ENCODE measurements around the gene ADGRA3. TPM values are rescaled to one million over a fixed set of nuclear protein-coding genes. Genes with fewer than 3 reads are reported as not detected.

Gene ADGRA3
- total RNA-seq, 6 donors from 2014 or later, result 9.2 to 32.7 (median 17.2) TPM

- Histone ChIP-seq H3K27ac (no peak overlapping the region), H3K27me3 (no peaks in the 10 kb centered on the region), H3K4me1 (no peaks in the 10 kb centered on the region), H3K36me3 (no peaks in the 10 kb centered on the region), H3K4me3 (no peak overlapping the region), H3K9me3 (no peaks in the 10 kb centered on the region)
- ATAC-seq (ENCODE audit: low FRiP score in 2 of 2) (no peak), DNase-seq (no peak)
- WGBS, 2 donors, result 61 to 72% methylated on average over 3 of the region's 3 CpGs
- no peak for TF ChIP-seq POLR2AphosphoS5 (IDR thresholded peaks at IDR 0.05)
- TF ChIP-seq POLR2A (IDR thresholded peaks at IDR 0.05), result no peak
- no peak for TF ChIP-seq CTCF (IDR thresholded peaks at IDR 0.05)
- no peak for TF ChIP-seq EP300 (IDR thresholded peaks at IDR 0.05)
Measured at GRCh38 chr4:22524895-22525294, 9.0 kb upstream of the ADGRA3 start.

GRCh38 chr4:22522706-22523501 is 7.0 kb upstream of the ADGRA3 start:
- H3K9me3 ChIP-seq, result no peaks in the 10 kb centered on the region
- H3K27me3 ChIP-seq, result no peaks in the 10 kb centered on the region
- TF ChIP-seq EP300 (IDR thresholded peaks at IDR 0.05) (no peak), CTCF (IDR thresholded peaks at IDR 0.05) (no peak), POLR2A (IDR thresholded peaks at IDR 0.05) (no peak), POLR2AphosphoS5 (IDR thresholded peaks at IDR 0.05) (no peak)
- H3K27ac ChIP-seq, result no peak overlapping the region
- H3K4me3 ChIP-seq, result no peak overlapping the region
- H3K36me3 ChIP-seq, result no peaks in the 10 kb centered on the region
- ATAC-seq (ENCODE audit: low FRiP score in 2 of 2) (no peak), DNase-seq (no peak)
- H3K4me1 ChIP-seq, result no peaks in the 10 kb centered on the region
- WGBS, 2 donors, result 81 to 84% methylated on average over 9 of the region's 9 CpGs

- no peak for TF ChIP-seq POLR2A (IDR thresholded peaks at IDR 0.05)
- TF ChIP-seq EP300 (IDR thresholded peaks at IDR 0.05), result no peak
- no peak for TF ChIP-seq CTCF (IDR thresholded peaks at IDR 0.05)
- no peak for TF ChIP-seq POLR2AphosphoS5 (IDR thresholded peaks at IDR 0.05)
- H3K36me3 ChIP-seq, result no peaks in the 10 kb centered on the region
- 83 to 88% methylated on average over 2 of the region's 2 CpGs for WGBS, 2 donors
Measured at GRCh38 chr4:22522206-22522605, 6.3 kb upstream of the ADGRA3 start.

GRCh38 chr4:22521240-22521639 is 5.4 kb upstream of the ADGRA3 start:
- H3K27ac ChIP-seq, result no peak overlapping the region
- H3K9me3 ChIP-seq, result no peaks in the 10 kb centered on the region
- no peak for TF ChIP-seq POLR2AphosphoS5 (IDR thresholded peaks at IDR 0.05)
- TF ChIP-seq POLR2A (IDR thresholded peaks at IDR 0.05), result no peak
- TF ChIP-seq EP300 (IDR thresholded peaks at IDR 0.05), result no peak
- no peak for TF ChIP-seq CTCF (IDR thresholded peaks at IDR 0.05)
- H3K27me3 ChIP-seq, result no peaks in the 10 kb centered on the region
- peaks cover 0 to 5% (median 4%) of the 10 kb centered on the region in 4 donors for H3K4me1 ChIP-seq
- ATAC-seq (ENCODE audit: low FRiP score in 2 of 2) (no peak), DNase-seq (no peak)
- H3K36me3 ChIP-seq, result no peaks in the 10 kb centered on the region
- no peak overlapping the region for H3K4me3 ChIP-seq

More at GRCh38 chr4:22522206-22522605, 6.3 kb upstream of the ADGRA3 start:
- H3K4me1 ChIP-seq, result no peaks in the 10 kb centered on the region
- H3K27me3 ChIP-seq, result no peaks in the 10 kb centered on the region
- no peak overlapping the region for H3K4me3 ChIP-seq
- H3K27ac ChIP-seq, result no peak overlapping the region
- DNase-seq, result no peak
- no peaks in the 10 kb centered on the region for H3K9me3 ChIP-seq
- no peak for ATAC-seq (ENCODE audit: low FRiP score in 2 of 2)

Measured in upper lobe of left lung (tissue), 6 donors.